Activated gamma-delta T cell (primary cell): ENCODE data around the gene WDR62.

Experiments
- DNase-seq: peaks from one replicate; lab custom pipeline; 2025; lab: John Stamatoyannopoulos, UW

WDR62 gene

GRCh38 chr19:36140304-36141038 lies 85.8 kb downstream of the WDR62 start:
- no peak for DNase-seq

DNA sequence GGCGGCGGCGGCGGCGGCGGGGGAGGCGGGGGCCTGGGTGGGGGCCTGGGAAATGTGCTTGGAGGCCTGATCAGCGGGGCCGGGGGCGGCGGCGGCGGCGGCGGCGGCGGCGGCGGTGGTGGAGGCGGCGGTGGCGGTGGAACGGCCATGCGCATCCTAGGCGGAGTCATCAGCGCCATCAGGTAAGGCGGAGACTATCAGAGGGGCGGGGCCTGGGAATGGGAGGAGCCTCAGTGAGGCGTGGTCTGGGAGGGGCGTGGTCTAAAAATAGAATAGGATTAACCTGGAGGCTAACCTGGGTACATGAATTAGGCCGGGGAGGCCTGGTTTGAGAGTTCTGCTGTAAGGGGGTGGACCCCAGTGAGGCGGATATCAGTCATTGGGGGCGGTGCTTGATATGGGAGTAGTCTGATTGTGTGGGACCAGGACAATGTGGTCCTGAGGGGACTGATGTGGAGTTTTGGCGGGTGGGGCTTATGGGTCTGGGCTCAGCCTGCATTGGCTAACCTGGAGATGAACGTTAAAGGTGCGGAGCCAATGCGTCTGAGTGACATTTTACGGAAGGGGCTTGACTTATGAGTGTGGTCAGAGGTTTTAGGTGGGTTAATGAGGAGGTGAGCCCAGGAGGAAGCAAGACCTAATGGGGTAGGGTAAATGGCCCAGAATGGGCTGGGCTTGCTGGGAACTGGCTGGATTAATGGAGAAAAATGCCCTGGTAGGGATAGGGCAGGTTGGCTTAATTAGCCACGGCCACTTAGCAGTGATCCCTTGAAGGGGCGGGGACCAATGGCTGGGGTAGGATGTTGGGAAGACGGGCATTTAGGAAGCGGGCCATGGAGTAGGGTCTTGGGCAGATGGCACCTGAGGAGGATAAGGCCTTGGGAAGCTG lies 86.6 kb downstream of the WDR62 start:
- peak; percentile 51 for DNase-seq

DNA sequence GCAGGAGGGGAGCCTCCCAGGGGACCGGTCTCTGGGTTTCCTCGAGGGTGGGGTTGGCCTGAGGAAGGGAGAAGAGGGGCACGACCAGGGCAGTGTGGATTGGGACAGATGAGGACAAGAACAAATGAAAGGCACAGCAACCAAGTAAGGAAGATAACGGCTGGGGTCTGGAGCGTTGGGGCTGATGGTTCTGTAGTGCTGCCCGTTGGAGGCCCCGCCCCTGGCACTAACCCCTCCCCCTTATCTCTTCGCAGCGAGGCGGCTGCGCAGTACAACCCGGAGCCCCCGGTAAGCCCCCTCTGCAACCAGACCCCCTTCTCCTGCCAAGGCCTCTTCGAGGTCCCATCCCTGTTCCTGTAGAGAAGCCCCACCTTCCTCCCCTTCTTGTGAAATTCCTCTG lies 87.3 kb downstream of the WDR62 start:
- no peak for DNase-seq

- no peak for DNase-seq
Observed at GRCh38 chr19:36142496-36142895, 87.8 kb downstream of the WDR62 start.

DNA sequence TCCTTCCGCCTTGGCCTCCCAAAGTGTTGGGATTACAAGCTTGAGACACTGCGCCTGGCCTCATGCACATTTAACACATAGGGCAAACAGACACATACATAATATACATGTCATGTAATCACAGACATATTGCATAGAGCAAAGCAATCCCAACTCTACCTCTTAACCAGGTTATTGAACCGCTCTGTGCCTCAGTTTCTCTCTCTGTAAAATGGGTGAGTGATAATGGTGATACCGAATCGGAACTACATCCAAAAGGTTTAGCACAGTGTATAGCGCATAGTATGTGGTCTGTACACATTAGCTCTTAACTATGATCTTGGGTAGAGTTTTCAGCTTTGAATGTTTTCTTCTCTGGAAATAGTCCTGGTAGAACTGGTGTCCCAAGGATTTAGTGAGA lies 89.9 kb downstream of the WDR62 start:
- DNase-seq, result no peak

- no peak for DNase-seq
Observed at GRCh38 chr19:36149673-36150406, 95.1 kb downstream of the WDR62 start.

GRCh38 chr19:36150586-36150985 lies 95.9 kb downstream of the WDR62 start:
- DNase-seq, result no peak

- no peak for DNase-seq
Observed at GRCh38 chr19:36151144-36152018, 96.7 kb downstream of the WDR62 start.

- no peak for DNase-seq
Observed at GRCh38 chr19:36152019-36152351, 97.3 kb downstream of the WDR62 start.

DNA sequence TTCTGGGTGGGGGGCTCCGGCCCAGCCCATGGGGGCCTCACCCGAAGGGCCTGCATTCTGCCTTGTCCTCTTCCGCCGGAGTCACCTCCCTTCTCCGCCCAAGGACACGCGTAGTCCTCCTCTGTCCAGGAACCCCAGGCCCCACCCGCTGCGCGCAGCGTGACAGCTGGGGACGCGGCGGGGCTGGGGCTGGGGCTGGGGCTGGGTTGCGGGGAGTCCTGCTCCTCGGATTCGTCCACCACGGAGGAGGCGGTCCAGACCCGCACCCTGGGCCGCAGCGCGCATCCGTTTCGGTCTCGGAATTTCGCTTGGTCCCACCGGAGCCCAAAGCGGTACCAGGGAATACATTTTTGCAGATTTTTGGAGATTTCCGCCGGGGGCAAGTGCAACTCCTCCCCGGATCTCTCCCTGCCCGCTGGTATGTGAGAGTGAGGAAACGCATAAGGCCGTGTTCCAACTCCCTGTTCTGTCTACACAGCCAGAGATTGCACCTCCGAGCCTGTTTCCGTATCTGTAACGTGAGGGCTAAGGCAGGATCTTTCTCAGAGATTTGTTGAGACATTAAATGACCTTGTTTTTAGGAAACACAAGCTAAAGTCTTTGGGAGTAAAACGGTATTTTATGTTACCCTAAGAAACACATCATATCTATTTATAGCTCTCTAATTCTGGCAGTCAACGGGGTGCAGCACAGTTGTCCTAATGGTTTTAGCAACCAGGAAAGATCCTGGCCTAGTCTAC lies 97.8 kb downstream of the WDR62 start, which contains the start of gene COX7A1:
TSS of gene COX7A1 (minus strand) at position 96 of the 740 bp plus-strand sequence. CDS start at position 56, 40 bp downstream.
- no peak for DNase-seq

GRCh38 chr19:36153126-36153525 lies 98.4 kb downstream of the WDR62 start:
- DNase-seq, result no peak
